Astrocyte (in vitro differentiated cells and primary cell): ENCODE data around the gene STAU1. TPM values are rescaled to one million over a fixed set of nuclear protein-coding genes. Genes with fewer than 3 reads are reported as not detected.

ENCODE experiments used
- DNase-seq: peaks from one replicate; pipeline ENCODE4 v3.0.0-alpha.2; 2010; ENCODE audit warnings: low read depth
- FAIRE-seq: peaks from 2 replicates; lab custom pipeline; 2011; peaks lifted over from hg19 to GRCh38; lab: Jason Lieb, UNC
- H2AFZ ChIP-seq: 2 replicates; pipeline ENCODE4 v1.6.0; 2012; ENCODE audit warnings: low read depth, low read length, inconsistent platforms
- H3K27ac ChIP-seq: 2 replicates; pipeline ENCODE4 v1.5.1; 2011; ENCODE audit warnings: low read depth, low read length, inconsistent platforms
- H3K27me3 ChIP-seq: 2 replicates; pipeline ENCODE4 v1.6.0; 2011; ENCODE audit warnings: low read length, inconsistent platforms; ENCODE audit not compliant: insufficient read depth
- H3K36me3 ChIP-seq: 2 replicates; pipeline ENCODE4 v1.5.1; 2011; ENCODE audit warnings: low read length, inconsistent platforms; ENCODE audit not compliant: insufficient read depth
- H3K4me1 ChIP-seq: 2 replicates; pipeline ENCODE4 v1.5.1; 2011; ENCODE audit warnings: low read length, inconsistent platforms; ENCODE audit not compliant: insufficient read depth
- H3K4me2 ChIP-seq: 2 replicates; pipeline ENCODE4 v1.6.0; 2012; ENCODE audit warnings: low read length, inconsistent platforms
- H3K4me3 ChIP-seq: 2 replicates; pipeline ENCODE4 v1.5.1; 2011; ENCODE audit warnings: low read depth, mild to moderate bottlenecking, low read length, inconsistent platforms; ENCODE audit not compliant: insufficient read depth
- H3K79me2 ChIP-seq: 2 replicates; pipeline ENCODE4 v1.6.0; 2012; ENCODE audit warnings: mild to moderate bottlenecking, low read length, inconsistent platforms; ENCODE audit not compliant: insufficient read depth
- H3K9ac ChIP-seq: 2 replicates; pipeline ENCODE4 v1.6.0; 2012; ENCODE audit warnings: mild to moderate bottlenecking, low read length, inconsistent platforms
- H3K9me3 ChIP-seq: 2 replicates; pipeline ENCODE4 v1.5.1; 2012; ENCODE audit warnings: low read depth, mild to moderate bottlenecking, low read length, inconsistent platforms; ENCODE audit not compliant: insufficient read depth
- H4K20me1 ChIP-seq: 2 replicates; pipeline ENCODE4 v1.6.0; 2012; ENCODE audit warnings: low read length, inconsistent platforms; ENCODE audit not compliant: insufficient read depth
- H3K27ac Mint-ChIP-seq: one replicate; pipeline ENCODE4 v1.8.0; 2021; ENCODE audit warnings: mild to moderate bottlenecking, mixed read lengths; ENCODE audit not compliant: unreplicated experiment
- H3K27me3 Mint-ChIP-seq: one replicate; pipeline ENCODE4 v1.8.0; 2021; ENCODE audit warnings: low read depth, mixed read lengths; ENCODE audit not compliant: unreplicated experiment
- H3K36me3 Mint-ChIP-seq: one replicate; pipeline ENCODE4 v1.8.0; 2021; ENCODE audit warnings: low read depth, mixed read lengths; ENCODE audit not compliant: unreplicated experiment
- H3K4me1 Mint-ChIP-seq: one replicate; pipeline ENCODE4 v1.8.0; 2021; ENCODE audit warnings: low read depth, mixed read lengths; ENCODE audit not compliant: unreplicated experiment
- H3K4me3 Mint-ChIP-seq: one replicate; pipeline ENCODE4 v1.8.0; 2021; ENCODE audit warnings: mild to moderate bottlenecking, moderate library complexity, mixed read lengths; ENCODE audit not compliant: unreplicated experiment
- H3K9me3 Mint-ChIP-seq: one replicate; pipeline ENCODE4 v1.8.0; 2021; ENCODE audit warnings: mild to moderate bottlenecking, mixed read lengths; ENCODE audit not compliant: unreplicated experiment
- EZH2 ChIP-seq: IDR thresholded peaks from 2 replicates; pipeline ENCODE4 v1.6.1; 2012; ENCODE audit warnings: mild to moderate bottlenecking, low read length, inconsistent platforms; ENCODE audit not compliant: insufficient read depth
- total RNA-seq: library from RNA; stranded (reverse); gene quantifications from 2 replicates; pipeline ENCODE4 v1.2.1, GENCODE V29; 2021
- TF ChIP-seq, protein P1 (sequence below): IDR thresholded peaks from 2 replicates; pipeline ENCODE4 v1.5.1; 2011; ENCODE audit warnings: low read depth, mild to moderate bottlenecking, inconsistent platforms, low read length, moderate library complexity; ENCODE audit not compliant: insufficient read depth

Gene STAU1
- total RNA-seq, 1 donor from 2014 or later: 98.0 TPM

DNA sequence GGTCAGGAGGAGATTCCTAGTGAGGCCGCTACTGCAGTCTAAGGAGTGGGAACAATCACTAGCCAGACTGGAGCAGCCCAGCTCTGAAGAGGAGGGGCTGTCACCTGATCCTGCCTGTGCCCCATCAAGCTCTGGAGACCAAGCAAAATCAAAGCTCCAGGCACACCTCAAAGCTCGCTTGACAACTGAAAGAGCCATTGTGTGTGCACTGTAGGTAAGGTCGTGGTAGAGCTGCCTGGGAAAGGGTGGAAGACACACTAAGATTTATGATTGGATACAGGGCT is 83.8 kb downstream of the STAU1 start:
- Mint-ChIP-seq H3K27ac (no peak overlapping the region), H3K36me3 (peaks cover 36% of the 10 kb centered on the region), H3K4me1 (no peaks in the 10 kb centered on the region), H3K27me3 (no peaks in the 10 kb centered on the region), H3K4me3 (no peak overlapping the region), H3K9me3 (no peaks in the 10 kb centered on the region)
- no peaks in the 10 kb centered on the region for H3K4me1 ChIP-seq
- no peak overlapping the region for H3K4me2 ChIP-seq
- H3K9me3 ChIP-seq: no peaks in the 10 kb centered on the region
- H3K36me3 ChIP-seq: peaks cover 29% of the 10 kb centered on the region
- no peak overlapping the region for H2AFZ ChIP-seq
- H3K27ac ChIP-seq: no peak overlapping the region
- H3K9ac ChIP-seq: no peak overlapping the region
- FAIRE-seq (no peak), DNase-seq (no peak)
- no peak for TF ChIP-seq EZH2
- TF ChIP-seq, protein P1, sequence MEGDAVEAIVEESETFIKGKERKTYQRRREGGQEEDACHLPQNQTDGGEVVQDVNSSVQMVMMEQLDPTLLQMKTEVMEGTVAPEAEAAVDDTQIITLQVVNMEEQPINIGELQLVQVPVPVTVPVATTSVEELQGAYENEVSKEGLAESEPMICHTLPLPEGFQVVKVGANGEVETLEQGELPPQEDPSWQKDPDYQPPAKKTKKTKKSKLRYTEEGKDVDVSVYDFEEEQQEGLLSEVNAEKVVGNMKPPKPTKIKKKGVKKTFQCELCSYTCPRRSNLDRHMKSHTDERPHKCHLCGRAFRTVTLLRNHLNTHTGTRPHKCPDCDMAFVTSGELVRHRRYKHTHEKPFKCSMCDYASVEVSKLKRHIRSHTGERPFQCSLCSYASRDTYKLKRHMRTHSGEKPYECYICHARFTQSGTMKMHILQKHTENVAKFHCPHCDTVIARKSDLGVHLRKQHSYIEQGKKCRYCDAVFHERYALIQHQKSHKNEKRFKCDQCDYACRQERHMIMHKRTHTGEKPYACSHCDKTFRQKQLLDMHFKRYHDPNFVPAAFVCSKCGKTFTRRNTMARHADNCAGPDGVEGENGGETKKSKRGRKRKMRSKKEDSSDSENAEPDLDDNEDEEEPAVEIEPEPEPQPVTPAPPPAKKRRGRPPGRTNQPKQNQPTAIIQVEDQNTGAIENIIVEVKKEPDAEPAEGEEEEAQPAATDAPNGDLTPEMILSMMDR: no peak
- H4K20me1 ChIP-seq: peaks cover 11% of the 10 kb centered on the region
- H3K4me3 ChIP-seq: no peak overlapping the region
- peaks cover 11% of the 10 kb centered on the region for H3K79me2 ChIP-seq
- H3K27me3 ChIP-seq: no peaks in the 10 kb centered on the region

DNA sequence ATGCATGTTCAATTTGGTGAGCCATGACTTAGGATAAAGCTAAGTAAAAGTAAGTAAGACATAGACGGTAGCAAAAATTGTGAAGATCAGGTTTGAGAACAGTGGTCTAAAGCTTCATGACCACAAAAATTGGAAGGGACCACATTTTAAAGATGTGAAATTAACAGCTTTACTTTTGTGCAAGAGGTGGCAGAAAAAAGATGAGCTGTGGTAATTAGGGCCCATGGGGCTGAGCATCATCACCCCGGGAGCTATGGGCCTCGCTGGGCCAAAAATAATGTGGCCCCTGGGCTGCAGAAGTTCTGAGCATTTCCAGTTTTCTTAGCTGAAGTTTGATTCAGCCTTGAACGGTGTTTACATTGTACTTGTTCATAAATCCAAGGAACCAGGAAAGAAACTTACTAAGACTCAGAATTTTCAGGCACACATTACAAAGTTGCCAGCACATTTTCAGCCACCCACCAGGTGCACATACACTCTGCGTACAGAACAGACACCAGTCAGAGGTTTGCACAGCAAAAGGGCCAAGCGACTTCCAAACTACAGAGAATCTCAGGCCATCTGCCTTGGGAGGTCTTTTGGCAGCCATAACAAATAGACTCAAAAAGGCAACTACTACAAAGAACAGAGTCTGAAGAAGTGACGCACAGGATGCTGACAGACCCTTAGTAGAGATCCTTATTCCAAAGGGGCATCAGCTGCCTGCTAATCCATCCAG is 84.3 kb downstream of the STAU1 start:
- Histone ChIP-seq H3K27me3 (no peaks in the 10 kb centered on the region), H3K4me2 (no peak overlapping the region), H3K36me3 (peaks cover 32% of the 10 kb centered on the region), H4K20me1 (peaks cover 14% of the 10 kb centered on the region), H3K4me3 (no peak overlapping the region), H3K4me1 (no peaks in the 10 kb centered on the region), H3K9ac (no peak overlapping the region), H2AFZ (no peak overlapping the region), H3K27ac (no peak overlapping the region), H3K79me2 (peaks cover 11% of the 10 kb centered on the region), H3K9me3 (no peaks in the 10 kb centered on the region)
- no peak overlapping the region for H3K27ac Mint-ChIP-seq
- H3K4me1 Mint-ChIP-seq: no peaks in the 10 kb centered on the region
- H3K9me3 Mint-ChIP-seq: no peaks in the 10 kb centered on the region
- DNase-seq: no peak
- no peak overlapping the region for H3K4me3 Mint-ChIP-seq
- FAIRE-seq: no peak
- no peaks in the 10 kb centered on the region for H3K27me3 Mint-ChIP-seq
- TF ChIP-seq EZH2: no peak
- TF ChIP-seq, protein P1: no peak
- H3K36me3 Mint-ChIP-seq: peaks cover 34% of the 10 kb centered on the region

DNA sequence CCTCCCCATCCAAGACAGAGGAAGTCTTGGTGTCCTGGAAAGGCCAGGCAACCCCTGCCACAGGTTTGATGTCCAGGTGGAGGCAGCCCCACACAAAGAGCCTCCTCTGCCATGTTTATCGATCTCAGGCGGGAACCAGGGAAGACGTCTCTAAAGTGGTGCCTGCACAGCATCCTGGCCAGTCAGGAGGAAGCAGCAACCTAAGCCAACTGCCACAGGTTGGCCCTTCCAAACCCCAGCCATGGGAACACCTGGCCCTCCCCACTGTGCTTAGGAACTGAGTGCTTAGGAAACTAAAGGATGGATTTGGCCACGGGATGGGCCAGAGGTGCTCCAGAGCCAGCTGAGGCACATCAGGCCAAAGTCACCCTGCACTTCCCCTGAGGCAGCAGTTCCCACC is 85.1 kb downstream of the STAU1 start:
- no peak overlapping the region for H2AFZ ChIP-seq
- Mint-ChIP-seq H3K36me3 (peaks cover 33% of the 10 kb centered on the region), H3K27me3 (no peaks in the 10 kb centered on the region), H3K4me1 (no peaks in the 10 kb centered on the region), H3K27ac (no peak overlapping the region), H3K9me3 (no peaks in the 10 kb centered on the region), H3K4me3 (no peak overlapping the region)
- H3K4me1 ChIP-seq: no peaks in the 10 kb centered on the region
- no peak overlapping the region for H3K4me3 ChIP-seq
- no peaks in the 10 kb centered on the region for H3K27me3 ChIP-seq
- no peak overlapping the region for H3K9ac ChIP-seq
- H3K79me2 ChIP-seq: peaks cover 17% of the 10 kb centered on the region
- H3K4me2 ChIP-seq: no peak overlapping the region
- peaks cover 20% of the 10 kb centered on the region for H4K20me1 ChIP-seq
- FAIRE-seq (no peak), DNase-seq (no peak)
- H3K36me3 ChIP-seq: peaks cover 38% of the 10 kb centered on the region
- no peak overlapping the region for H3K27ac ChIP-seq
- no peak for TF ChIP-seq EZH2
- TF ChIP-seq, protein P1: no peak
- no peaks in the 10 kb centered on the region for H3K9me3 ChIP-seq
